CD14-positive monocyte (primary cell): ENCODE measurements around the gene CCNDBP1. TPM values are rescaled to one million over a fixed set of nuclear protein-coding genes. Genes with fewer than 3 reads are reported as not detected.

Source experiments
- DNase-seq, 3 donors: peaks; one replicate each; pipeline ENCODE4 v3.0.0-alpha.2; 2011 to 2022
- H2AFZ ChIP-seq: 2 replicates; pipeline ENCODE4 v1.6.0; 2012; ENCODE audit warnings: mild to moderate bottlenecking, low read depth, low read length, inconsistent platforms; ENCODE audit not compliant: insufficient read depth, poor library complexity, severe bottlenecking
- H3K27ac ChIP-seq, 2 donors: 1 replicate in 1 of 2; 2 replicates in 1 of 2; pipeline ENCODE4 v1.5.1; 2012 to 2013; ENCODE audit warnings: low read length in 2 of 2, control low read depth in 1 of 2, inconsistent platforms in 1 of 2, low read depth in 1 of 2, mild to moderate bottlenecking in 1 of 2
- H3K27me3 ChIP-seq, 2 donors: one replicate each; pipeline versions ENCODE4 v1.6.0 to v1.6.1; 2011 to 2013; ENCODE audit warnings: low read length in 2 of 2; ENCODE audit not compliant: control insufficient read depth in 2 of 2, insufficient read depth in 2 of 2
- H3K36me3 ChIP-seq, 2 donors: replicated peaks in 1 of 2; 1 replicate in 1 of 2; 2 replicates in 1 of 2; pipeline versions ENCODE4 v1.5.1 to v1.6.1; 2012 to 2013; ENCODE audit warnings: low read length in 2 of 2, control low read depth in 1 of 2, inconsistent platforms in 1 of 2, mild to moderate bottlenecking in 1 of 2; ENCODE audit not compliant: insufficient read depth in 2 of 2, control insufficient read depth in 1 of 2
- H3K4me1 ChIP-seq, 2 donors: 1 replicate in 1 of 2; 2 replicates in 1 of 2; pipeline versions ENCODE4 v1.5.1 to v1.6.1; 2012 to 2013; ENCODE audit warnings: low read length in 2 of 2, control low read depth in 1 of 2, inconsistent platforms in 1 of 2, mild to moderate bottlenecking in 1 of 2, moderate library complexity in 1 of 2; ENCODE audit not compliant: insufficient read depth in 2 of 2, control insufficient read depth in 1 of 2
- H3K4me2 ChIP-seq: replicated peaks from 2 replicates; pipeline ENCODE3; 2012; ENCODE audit warnings: low read length, moderate library complexity, mild to moderate bottlenecking; ENCODE audit not compliant: poor library complexity, severe bottlenecking; ENCODE audit errors: extremely low read depth
- H3K4me3 ChIP-seq, 3 experiments: fragments of 200-600 bp in 1 of 3; sonication (generic) in 1 of 3; replicated peaks in 1 of 3; 1 replicate in 2 of 3; 2 replicates in 1 of 3; pipeline ENCODE4 v1.5.1; 2011 to 2013; ENCODE audit warnings: low read length in 3 of 3, mild to moderate bottlenecking in 3 of 3, control low read depth in 2 of 3, low read depth in 2 of 3, inconsistent platforms in 1 of 3, moderate library complexity in 1 of 3
- H3K79me2 ChIP-seq: 2 replicates; pipeline ENCODE4 v1.6.0; 2012; ENCODE audit warnings: mild to moderate bottlenecking, control low read depth, inconsistent platforms, low read length, moderate library complexity; ENCODE audit not compliant: insufficient read depth
- H3K9ac ChIP-seq: 2 replicates; pipeline ENCODE4 v1.6.0; 2017; ENCODE audit warnings: low read length, mild to moderate bottlenecking; ENCODE audit not compliant: insufficient read depth, poor library complexity, severe bottlenecking
- H3K9me3 ChIP-seq, 2 donors: replicated peaks in 1 of 2; 1 replicate in 1 of 2; 2 replicates in 1 of 2; pipeline versions ENCODE4 v1.5.1 to v1.6.1; 2012 to 2013; ENCODE audit warnings: low read length in 2 of 2, control low read depth in 1 of 2; ENCODE audit not compliant: control insufficient read depth in 1 of 2, insufficient read depth in 1 of 2
- H4K20me1 ChIP-seq: 2 replicates; pipeline ENCODE4 v1.6.0; 2012; ENCODE audit warnings: mild to moderate bottlenecking, low read length, control low read depth, moderate library complexity; ENCODE audit not compliant: insufficient read depth
- H3K27ac Mint-ChIP-seq, 7 donors: one replicate each; pipeline ENCODE4 v1.8.0; 2020; ENCODE audit warnings: mild to moderate bottlenecking in 7 of 7, mixed read lengths in 7 of 7, moderate library complexity in 6 of 7, inconsistent platforms in 2 of 7
- H3K27me3 Mint-ChIP-seq, 3 donors: one replicate each; pipeline ENCODE4 v1.8.0; 2021 to 2022; ENCODE audit warnings: low read depth in 3 of 3, mild to moderate bottlenecking in 3 of 3, mixed read lengths in 3 of 3, moderate library complexity in 3 of 3, inconsistent platforms in 1 of 3
- H3K36me3 Mint-ChIP-seq, 2 donors: one replicate each; pipeline ENCODE4 v1.8.0; 2020; ENCODE audit warnings: mixed read lengths in 2 of 2, inconsistent platforms in 1 of 2, mild to moderate bottlenecking in 1 of 2
- H3K4me1 Mint-ChIP-seq: one replicate; pipeline ENCODE4 v1.8.0; 2020; ENCODE audit warnings: mild to moderate bottlenecking, mixed read lengths
- H3K4me3 Mint-ChIP-seq, 2 donors: one replicate each; pipeline ENCODE4 v1.8.0; 2020; ENCODE audit warnings: mild to moderate bottlenecking in 2 of 2, mixed read lengths in 2 of 2, moderate library complexity in 1 of 2
- H3K9me3 Mint-ChIP-seq, 7 donors: one replicate each; pipeline ENCODE4 v1.8.0; 2020 to 2022; ENCODE audit warnings: mixed read lengths in 7 of 7, mild to moderate bottlenecking in 6 of 7, moderate library complexity in 6 of 7, inconsistent platforms in 2 of 7
- WGBS: methylation state at CpG from one replicate; pipeline ENCODE4 v1.1.5; 2013; ENCODE audit warnings: missing lambda C conversion rate; ENCODE audit not compliant: insufficient coverage; 5-methylcytosine and 5-hydroxymethylcytosine counted together
- intact Hi-C, 2 donors: fragments of 100-400 bp; cut with micrococcal nuclease; formaldehyde crosslinking; loops; one replicate each; pipeline versions ENCODE4 v1.15.0 to v1.15.1; 2023
- polyA plus RNA-seq, 3 donors: library from polyadenylated mRNA; depleted of rRNA in 1 of 3; unstranded in 2 of 3; stranded (reverse) in 1 of 3; fragments of 300-500 nt in 2 of 3; fragments of >200 nt in 1 of 3; fragmentation: Illumina TruSeq in 2 of 3; gene quantifications; 1 replicate in 2 of 3; 2 replicates in 1 of 3; pipeline ENCODE4 v1.2.3, GENCODE V29; 2012 to 2021
- TF ChIP-seq, protein P1 (sequence below): fragments of 200-600 bp; IDR thresholded peaks from one replicate; pipeline ENCODE4 v1.8.0; 2022; ENCODE audit warnings: antibody characterized with exemption, mild to moderate bottlenecking

CCNDBP1 gene
- polyA plus RNA-seq, 3 donors, result 79.2 to 205 (median 196) TPM

DNA sequence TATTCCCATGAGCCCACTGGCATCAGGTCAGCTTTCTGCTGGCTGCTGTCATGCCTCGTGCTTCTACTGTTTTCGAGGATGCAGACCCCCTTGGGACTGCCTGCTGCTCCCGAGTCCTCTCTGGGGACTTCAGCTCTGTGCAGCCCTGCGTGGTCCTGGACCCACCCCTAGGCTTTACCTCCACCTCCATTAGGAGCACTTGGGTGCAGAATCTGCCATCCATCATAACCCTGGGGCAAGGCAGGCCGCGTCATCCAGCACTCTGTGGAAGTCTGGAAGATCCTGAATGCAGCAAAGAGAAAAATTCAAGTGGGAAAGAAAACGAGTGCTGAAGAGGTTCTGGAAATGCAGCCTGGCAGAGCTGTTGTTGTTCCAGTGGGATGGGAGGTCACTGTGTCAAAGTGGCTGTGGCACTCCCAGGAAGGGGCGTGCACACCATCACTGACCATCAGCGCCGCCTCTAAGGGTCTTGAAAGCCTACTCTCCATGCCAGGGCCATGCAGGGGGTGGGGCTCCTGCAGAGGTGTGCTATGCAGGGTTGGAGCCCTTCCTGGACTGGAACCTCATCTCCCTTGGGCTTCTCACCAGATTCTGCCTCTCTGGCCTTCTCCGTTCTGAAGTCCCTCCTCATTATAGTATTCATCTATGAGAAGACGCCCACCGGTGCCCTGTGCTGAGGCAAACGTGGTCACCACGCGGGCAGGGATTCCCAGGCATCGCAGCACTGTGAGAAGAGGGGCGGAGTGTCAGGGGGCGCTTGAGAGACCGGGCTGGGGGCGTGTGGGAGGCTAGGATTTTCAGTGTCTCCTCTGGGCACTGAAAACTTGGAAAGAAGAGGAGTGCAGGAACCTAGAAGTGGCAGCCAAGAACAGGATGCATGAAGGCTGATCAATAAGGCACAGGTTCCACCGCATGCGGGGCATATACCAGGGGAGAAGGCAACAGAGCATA, 23.1 kb downstream of the CCNDBP1 start:
- Histone ChIP-seq H4K20me1 (no peaks in the 10 kb centered on the region), H2AFZ (no peak overlapping the region), H3K27me3 (no peaks in the 10 kb centered on the region), H3K4me3 (no peak overlapping the region), H3K27ac (no peak overlapping the region), H3K79me2 (no peaks in the 10 kb centered on the region), H3K9me3 (no peaks in the 10 kb centered on the region), H3K9ac (no peak overlapping the region), H3K4me1 (no peaks in the 10 kb centered on the region), H3K4me2 (no peak overlapping the region), H3K36me3 (no peaks in the 10 kb centered on the region)
- WGBS, result 78% methylated on average over 12 of the region's 23 CpGs
- peak overlapping the region in 1 of 7 donors; percentile 61 for H3K27ac Mint-ChIP-seq
- H3K4me3 Mint-ChIP-seq, result no peak overlapping the region
- no peaks in the 10 kb centered on the region for H3K36me3 Mint-ChIP-seq
- peaks cover 9 to 26% (median 14%) of the 10 kb centered on the region in 3 donors for H3K27me3 Mint-ChIP-seq
- DNase-seq, result no peak
- TF ChIP-seq, protein P1, sequence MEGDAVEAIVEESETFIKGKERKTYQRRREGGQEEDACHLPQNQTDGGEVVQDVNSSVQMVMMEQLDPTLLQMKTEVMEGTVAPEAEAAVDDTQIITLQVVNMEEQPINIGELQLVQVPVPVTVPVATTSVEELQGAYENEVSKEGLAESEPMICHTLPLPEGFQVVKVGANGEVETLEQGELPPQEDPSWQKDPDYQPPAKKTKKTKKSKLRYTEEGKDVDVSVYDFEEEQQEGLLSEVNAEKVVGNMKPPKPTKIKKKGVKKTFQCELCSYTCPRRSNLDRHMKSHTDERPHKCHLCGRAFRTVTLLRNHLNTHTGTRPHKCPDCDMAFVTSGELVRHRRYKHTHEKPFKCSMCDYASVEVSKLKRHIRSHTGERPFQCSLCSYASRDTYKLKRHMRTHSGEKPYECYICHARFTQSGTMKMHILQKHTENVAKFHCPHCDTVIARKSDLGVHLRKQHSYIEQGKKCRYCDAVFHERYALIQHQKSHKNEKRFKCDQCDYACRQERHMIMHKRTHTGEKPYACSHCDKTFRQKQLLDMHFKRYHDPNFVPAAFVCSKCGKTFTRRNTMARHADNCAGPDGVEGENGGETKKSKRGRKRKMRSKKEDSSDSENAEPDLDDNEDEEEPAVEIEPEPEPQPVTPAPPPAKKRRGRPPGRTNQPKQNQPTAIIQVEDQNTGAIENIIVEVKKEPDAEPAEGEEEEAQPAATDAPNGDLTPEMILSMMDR, result no peak
- intact Hi-C loops, result loop anchor here in 1 of 2 donors (10.0 kb wide), 1 partner anchor 504 kb away; no protein-coding TSS in a partner anchor
- peaks cover 9% of the 10 kb centered on the region for H3K4me1 Mint-ChIP-seq
- peaks cover 0 to 2% (median 0%) of the 10 kb centered on the region in 7 donors for H3K9me3 Mint-ChIP-seq

DNA sequence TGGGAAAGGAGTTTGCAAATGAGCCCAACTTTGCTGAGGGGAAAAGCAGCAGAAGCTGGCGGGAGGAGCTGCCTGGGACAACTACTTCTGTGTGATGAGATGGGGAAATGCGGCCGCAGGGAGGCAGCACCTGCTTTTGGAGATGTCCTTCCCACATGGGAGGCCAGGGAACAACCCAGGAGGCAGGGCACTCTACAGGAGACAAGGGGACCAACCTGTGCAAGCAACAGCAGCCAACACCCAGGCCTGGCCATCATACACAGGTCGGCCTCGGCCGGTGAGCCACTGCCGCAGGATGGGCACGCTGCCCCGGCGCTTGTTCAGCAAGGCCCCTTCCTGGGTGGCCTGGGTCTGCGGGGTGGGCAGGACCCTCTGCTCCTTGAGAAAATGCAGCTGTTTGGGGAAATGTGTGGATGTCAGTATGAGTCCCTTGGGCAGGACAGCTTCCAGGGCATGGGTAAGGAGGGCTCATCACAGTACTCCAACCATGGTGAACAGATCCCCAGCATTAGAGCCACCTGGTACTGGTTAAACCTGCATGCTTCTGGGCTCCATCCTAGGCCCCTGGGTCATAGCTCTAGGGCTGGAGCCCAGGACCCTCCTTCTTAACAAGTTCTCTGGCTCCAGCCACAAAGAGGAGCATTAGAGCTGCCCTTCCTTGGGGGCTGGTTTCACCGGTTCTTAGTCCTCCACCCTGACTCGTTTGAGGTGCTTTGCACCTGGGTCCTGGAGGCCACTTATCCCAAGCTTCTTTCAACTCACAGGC, 24.0 kb downstream of the CCNDBP1 start:
- Mint-ChIP-seq H3K9me3 (peaks cover 0 to 2% (median 0%) of the 10 kb centered on the region in 7 donors), H3K27ac (peak overlapping the region in 1 of 7 donors; percentile 16), H3K27me3 (peaks cover 9 to 26% (median 13%) of the 10 kb centered on the region in 3 donors), H3K4me1 (peaks cover 7% of the 10 kb centered on the region), H3K36me3 (no peaks in the 10 kb centered on the region), H3K4me3 (no peak overlapping the region)
- TF ChIP-seq, protein P1, result peak; percentile 12
- intact Hi-C loops, result loop anchor here in 1 of 2 donors (10.0 kb wide), 1 partner anchor 504 kb away; no protein-coding TSS in a partner anchor
- H3K79me2 ChIP-seq, result no peaks in the 10 kb centered on the region
- H3K4me2 ChIP-seq, result no peak overlapping the region
- H3K36me3 ChIP-seq, result no peaks in the 10 kb centered on the region
- no peak overlapping the region for H3K9ac ChIP-seq
- H3K4me3 ChIP-seq, result no peak overlapping the region
- H3K27ac ChIP-seq, result no peak overlapping the region
- no peak overlapping the region for H2AFZ ChIP-seq
- no peaks in the 10 kb centered on the region for H3K27me3 ChIP-seq
- H3K4me1 ChIP-seq, result no peaks in the 10 kb centered on the region
- no peaks in the 10 kb centered on the region for H4K20me1 ChIP-seq
- no peaks in the 10 kb centered on the region for H3K9me3 ChIP-seq
- DNase-seq, result no peak
- WGBS, result 77% methylated on average over 10 of the region's 13 CpGs
